ENCODE measurements around the gene AMT.

DNA sequence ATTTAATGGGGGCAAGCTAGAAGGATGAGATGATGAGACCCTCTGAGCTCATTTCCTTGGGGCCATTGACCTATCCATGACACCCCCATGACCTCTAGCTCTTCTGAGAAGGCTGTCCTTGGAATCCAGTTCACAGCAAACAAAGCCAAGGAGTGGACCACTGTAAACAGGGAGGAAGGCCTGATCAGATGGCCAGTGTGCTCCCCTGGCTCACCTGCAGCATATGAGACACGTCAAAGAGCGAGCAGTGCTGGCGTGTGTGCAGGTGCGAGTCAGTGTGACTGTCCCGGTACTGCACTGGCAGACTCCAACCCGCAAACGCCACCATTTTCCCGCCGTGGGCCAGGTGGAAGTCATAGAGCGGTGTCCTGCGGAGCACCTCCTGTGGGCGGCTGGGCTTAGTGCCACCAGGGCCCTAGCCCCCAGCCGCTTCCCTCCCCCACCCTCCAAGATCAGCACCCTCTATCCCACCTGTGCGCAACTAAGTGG lies 339 bp downstream of the AMT start:
- no peak for TF ChIP-seq POLR2A (IDR thresholded peaks at IDR 0.05; ENCODE audit: low read depth, low read length)
- TF ChIP-seq POLR2AphosphoS5 (IDR thresholded peaks at IDR 0.05; ENCODE audit: low read depth, low read length): no peak
- no peak for TF ChIP-seq TAF1 (IDR thresholded peaks at IDR 0.05; ENCODE audit: low read depth, low read length)
